GM19395 (cell line): ENCODE results near the gene CCSER2.
"Not testable (repeated sequence)": the region's sequence is repeated elsewhere in the genome, so short reads cannot be mapped to it uniquely, and the experiment has no call there.

Experiments
- ATAC-seq: cut with Tn5 transposase; IDR thresholded peaks from one replicate; pipeline ENCODE4 v1.9.1; 2021; ENCODE audit warnings: mild to moderate bottlenecking, moderate library complexity; ENCODE audit not compliant: unreplicated experiment

CCSER2 gene

GRCh38 chr10:84511709-84512285 lies 183.4 kb downstream of the CCSER2 start:
- no peak for ATAC-seq

DNA sequence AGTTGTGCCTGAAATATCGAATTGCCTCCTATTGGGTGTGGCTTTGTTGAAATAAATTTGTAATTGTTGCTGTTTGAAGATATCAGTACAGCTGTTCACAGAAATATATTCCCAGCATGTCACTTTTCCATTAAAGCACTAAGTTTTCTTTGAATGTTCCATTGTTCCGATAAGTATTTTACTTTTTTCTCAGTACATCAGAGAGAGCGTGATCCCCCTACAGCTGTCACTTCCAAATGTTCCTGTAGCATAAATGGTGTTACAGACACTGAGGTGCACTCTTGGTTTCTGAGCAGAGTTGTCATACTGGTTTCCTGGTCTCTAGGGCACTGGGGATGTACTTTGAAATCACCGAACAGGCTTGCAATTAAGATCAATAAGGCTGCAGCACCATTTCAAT lies 189.2 kb downstream of the CCSER2 start:
- no peak for ATAC-seq

DNA sequence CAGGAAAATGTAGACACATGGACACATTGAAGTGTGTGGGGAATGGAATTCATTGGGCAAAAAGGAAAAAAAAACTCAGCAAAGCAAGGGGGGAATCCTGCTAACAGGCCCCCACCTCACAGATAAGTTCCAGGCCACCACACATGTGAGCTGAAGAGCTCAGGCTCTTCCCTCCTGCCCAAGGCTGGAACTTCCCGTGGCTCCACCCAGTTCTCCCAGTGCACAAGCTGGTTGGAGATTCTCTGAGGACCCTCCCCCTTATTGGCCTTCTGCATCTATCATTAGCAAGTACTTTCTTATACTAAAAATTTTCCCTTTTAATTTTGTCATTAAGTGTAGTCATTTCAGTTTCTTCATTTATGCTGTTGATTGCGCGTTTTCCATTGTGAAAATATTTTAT lies 190.8 kb downstream of the CCSER2 start:
- ATAC-seq, result no peak

DNA sequence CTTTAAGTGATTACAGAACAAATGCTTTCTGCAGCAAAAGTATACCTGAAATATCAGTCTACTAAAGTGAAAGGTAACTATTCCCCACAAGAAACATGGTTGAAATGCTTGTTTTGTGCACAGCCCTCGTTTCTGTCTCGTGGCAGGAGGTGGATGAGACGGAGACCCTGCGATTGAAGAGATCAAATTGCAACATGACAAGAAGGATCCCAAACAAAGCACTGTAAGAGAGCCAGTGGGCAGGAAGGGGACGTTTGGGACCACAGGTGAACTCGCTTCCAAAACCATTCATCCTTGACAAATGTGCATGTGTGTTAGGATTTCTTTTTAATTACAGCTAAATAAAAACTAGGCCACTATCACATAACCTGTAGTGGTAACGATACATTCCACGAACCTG lies 192.6 kb downstream of the CCSER2 start:
- no peak for ATAC-seq

DNA sequence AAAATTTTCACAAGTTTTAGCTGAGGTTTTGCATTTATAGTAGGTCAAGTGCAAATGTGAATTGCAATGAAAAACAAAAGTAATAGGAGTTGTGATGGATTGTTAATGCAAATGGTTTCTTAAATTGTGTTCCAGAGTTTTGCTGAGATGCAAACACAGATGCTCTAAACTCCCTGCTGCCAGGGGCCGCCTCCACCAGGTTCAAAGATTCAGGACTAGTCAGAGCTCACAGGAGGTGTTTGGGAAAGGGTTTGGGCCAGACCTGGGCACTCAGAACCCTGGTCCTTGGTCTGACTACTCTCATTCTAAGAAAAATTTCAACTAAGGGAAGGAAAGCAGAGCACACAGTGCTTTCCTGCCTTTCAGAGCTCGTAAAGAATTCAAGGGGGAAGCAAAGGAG lies 193.1 kb downstream of the CCSER2 start:
- no peak for ATAC-seq

- ATAC-seq, result no peak
These were observed 194.4 kb downstream of the CCSER2 start for GRCh38 chr10:84522612-84523462.

GRCh38 chr10:84523526-84523925 lies 195.1 kb downstream of the CCSER2 start:
- ATAC-seq, result no peak

- ATAC-seq, result no peak
These were observed 196.0 kb downstream of the CCSER2 start for GRCh38 chr10:84524435-84524834.

DNA sequence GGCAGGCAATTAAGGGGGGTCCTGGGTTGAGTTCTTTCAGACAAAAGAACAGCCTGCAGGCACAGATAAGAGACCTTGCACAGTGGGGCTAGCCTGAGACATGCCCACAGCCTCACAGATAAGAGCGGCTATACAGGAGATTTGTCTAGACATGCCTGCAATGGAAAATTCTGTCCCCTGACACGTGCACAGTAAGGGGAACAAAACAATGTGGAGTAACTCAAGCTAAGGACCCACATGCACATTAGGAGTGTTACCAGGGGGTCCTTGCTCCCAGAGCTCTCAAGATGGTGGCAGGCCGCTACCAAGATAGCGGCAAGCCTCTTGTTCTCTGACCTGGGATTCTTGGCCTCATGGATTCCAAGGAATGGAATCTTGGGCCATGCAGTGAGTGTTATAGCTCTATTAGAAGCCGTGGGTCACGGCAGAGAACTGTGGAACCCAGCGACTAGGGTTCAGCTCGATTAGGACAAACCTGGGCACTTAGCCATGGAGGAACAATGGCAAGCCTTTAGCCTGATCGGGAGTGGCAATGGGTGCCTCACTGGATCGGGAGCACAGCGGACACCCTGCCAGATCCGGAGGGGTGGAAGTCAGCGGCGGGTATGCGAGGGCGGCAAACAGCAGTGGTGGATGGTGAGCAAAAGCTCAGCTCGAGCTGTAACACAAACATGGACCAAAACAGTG lies 196.9 kb downstream of the CCSER2 start:
- ATAC-seq, result no peak

GRCh38 chr10:84525807-84526182 lies 197.4 kb downstream of the CCSER2 start:
- not testable (repeated sequence) for ATAC-seq

DNA sequence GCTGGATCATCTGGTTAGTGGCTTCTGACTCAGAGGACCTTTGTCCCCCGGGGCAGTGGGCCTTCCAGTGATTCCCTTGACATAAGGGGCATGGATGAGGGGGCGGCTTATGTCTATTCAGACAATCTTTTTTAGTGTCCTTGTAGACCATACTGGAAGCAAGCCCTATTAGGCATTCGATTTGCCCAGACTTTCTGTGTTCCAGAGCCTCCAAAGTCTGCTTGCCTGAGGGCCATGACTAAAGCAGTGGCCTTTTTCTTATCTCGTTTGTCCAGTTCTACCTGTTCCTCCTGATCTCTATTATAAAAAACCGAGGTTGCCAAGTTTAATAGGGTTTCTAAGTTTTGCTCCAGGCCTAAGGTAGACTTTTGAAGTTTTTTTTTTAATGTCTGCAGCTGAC lies 199.0 kb downstream of the CCSER2 start:
- ATAC-seq, result not testable (repeated sequence)

DNA sequence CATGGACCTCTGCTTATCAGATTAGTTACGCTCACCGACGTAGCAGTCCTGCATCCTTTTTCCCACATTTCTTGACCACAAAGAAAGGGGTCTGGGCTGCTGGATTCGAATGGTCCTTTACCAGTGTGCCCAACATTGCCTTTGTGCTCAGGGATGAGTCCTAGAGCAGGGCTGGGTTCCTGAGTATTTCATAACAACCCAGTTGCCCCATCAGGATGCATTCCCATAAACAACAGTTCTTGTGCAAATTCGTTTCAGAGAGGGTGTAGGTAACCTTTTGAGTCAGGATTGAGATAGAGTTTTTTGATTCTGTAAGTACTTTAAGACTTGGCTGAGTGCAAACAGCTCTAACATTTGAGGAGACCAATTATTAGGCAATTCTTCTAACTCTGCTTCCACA lies 200.1 kb downstream of the CCSER2 start:
- ATAC-seq, result not testable (repeated sequence)

- no peak for ATAC-seq
These were observed 202.4 kb downstream of the CCSER2 start for GRCh38 chr10:84530724-84531325.

DNA sequence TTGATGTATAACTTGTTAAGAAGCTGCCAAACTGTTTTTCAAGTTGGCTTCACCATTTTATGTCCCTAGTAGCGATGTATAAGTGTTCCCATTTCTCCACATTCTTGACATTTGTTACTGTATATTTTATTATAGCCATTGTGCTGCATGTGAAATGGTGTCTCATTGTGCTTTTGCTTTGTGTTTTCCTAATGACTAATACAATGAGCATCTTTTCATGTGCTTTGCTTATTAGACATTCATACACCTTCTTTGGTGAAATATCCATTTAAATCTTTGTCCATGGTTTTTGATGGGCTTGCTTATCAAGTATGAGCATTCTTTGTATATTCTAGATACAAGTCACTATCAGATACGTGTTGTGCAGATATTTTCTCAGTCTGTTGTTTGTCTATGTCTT lies 203.0 kb downstream of the CCSER2 start:
- ATAC-seq, result no peak

DNA sequence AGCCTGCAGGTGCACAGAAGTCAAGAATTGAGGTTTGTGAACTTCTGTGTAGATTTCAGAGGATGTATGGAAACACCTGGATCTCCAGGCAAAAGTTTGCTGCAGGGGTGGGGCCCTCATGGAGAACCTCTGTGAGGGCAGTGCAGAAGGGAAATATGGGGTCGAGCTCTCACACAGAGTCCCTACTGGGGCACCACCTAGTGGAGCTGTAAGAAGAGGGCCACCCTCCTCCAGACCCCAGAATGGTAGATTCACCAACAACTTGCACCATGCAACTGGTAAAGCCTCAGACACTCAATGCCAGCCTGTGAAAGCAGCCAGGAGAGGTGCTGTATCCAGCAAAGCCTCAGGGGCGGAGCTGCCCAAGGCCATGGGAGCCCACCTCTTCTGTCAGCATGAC lies 205.8 kb downstream of the CCSER2 start:
- ATAC-seq, result no peak

- ATAC-seq, result peak; percentile 74
These were observed 209.1 kb downstream of the CCSER2 start for GRCh38 chr10:84537447-84537931.

DNA sequence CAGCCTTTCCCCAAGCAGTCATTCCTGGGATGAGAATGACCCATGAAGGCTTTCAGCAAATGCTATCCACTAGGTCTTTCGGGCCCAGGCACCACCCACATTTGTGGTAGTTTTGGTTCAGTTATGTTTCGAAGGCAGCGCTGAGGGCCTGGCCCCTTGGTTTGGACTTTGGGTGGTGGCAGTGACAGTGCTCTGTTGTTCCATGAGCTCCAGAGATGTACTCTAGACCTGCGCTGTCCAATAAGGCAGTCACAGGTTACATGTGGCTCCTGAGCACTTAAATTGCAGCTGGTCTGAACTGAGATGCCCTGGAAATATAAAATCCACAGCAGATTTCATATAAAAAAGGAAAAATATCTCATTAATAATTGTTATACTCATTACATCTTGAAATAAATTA lies 209.6 kb downstream of the CCSER2 start:
- no peak for ATAC-seq

- ATAC-seq, result no peak
These were observed 210.8 kb downstream of the CCSER2 start for GRCh38 chr10:84539216-84539615.

- peak; percentile 24 for ATAC-seq
These were observed 211.7 kb downstream of the CCSER2 start for GRCh38 chr10:84540022-84540616.

DNA sequence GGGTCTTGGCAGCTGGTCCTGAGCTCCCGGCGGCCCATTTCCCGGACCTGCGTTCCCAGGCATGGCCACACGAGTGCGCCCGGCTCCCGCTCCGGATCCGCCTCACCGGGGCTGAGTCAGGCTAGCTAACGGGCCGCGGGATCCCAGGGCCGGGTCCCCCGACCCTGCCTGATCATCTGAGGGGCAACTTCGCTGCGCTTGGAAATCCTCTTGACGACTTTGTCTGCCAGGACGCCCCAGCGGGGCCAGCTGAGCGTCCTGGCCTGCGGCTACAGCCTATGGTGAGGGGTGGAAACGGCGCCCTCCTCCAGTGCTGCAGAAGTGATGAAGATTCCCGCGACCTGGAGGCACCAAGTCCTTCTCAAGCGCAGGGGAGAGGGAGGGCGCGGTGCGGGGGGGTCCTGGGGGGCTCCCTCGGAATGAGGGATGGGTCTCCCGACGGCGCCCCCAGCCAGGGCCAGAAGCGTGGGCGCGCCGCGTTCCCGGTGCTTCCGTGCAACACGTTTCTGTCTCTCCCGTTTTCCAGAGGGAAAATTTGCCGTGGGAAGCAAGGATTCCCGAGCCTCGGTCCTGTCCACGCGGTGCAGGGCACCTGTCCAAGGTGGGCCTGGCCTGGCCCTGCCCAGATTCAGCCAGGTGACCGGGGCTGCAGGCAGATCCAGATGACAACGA lies 212.4 kb downstream of the CCSER2 start:
- peak; percentile 82 for ATAC-seq

- no peak for ATAC-seq
These were observed 212.9 kb downstream of the CCSER2 start for GRCh38 chr10:84541289-84541637.
